Fibroblast of lung (primary cell): ENCODE results near the gene MTOR. TPM values are rescaled to one million over a fixed set of nuclear protein-coding genes. Genes with fewer than 3 reads are reported as not detected.

Experiments
- DNase-seq, 2 donors: peaks; one replicate each; pipeline versions ENCODE4 v3.0.0 to v3.0.0-alpha.2; 2010; ENCODE audit warnings: low read depth in 2 of 2
- H2AFZ ChIP-seq: 2 replicates; pipeline ENCODE4 v1.5.1; 2012; ENCODE audit warnings: low read length, control low read depth, inconsistent platforms
- H3K27ac ChIP-seq: 2 replicates; pipeline ENCODE4 v1.5.1; 2011; ENCODE audit warnings: low read length, control low read depth; ENCODE audit not compliant: insufficient read depth
- H3K27me3 ChIP-seq: 2 replicates; pipeline ENCODE4 v1.5.1; 2011; ENCODE audit warnings: mild to moderate bottlenecking, low read length; ENCODE audit not compliant: control insufficient read depth, insufficient read depth
- H3K36me3 ChIP-seq: 2 replicates; pipeline ENCODE4 v1.5.1; 2011; ENCODE audit warnings: low read length; ENCODE audit not compliant: control insufficient read depth, insufficient read depth
- H3K4me1 ChIP-seq: 2 replicates; pipeline ENCODE4 v1.5.1; 2011; ENCODE audit warnings: low read length; ENCODE audit not compliant: control insufficient read depth, insufficient read depth; ENCODE audit errors: extremely low read depth
- H3K4me2 ChIP-seq: 2 replicates; pipeline ENCODE4 v1.5.1; 2011; ENCODE audit warnings: low read length, control low read depth; ENCODE audit not compliant: insufficient read depth; ENCODE audit errors: extremely low read depth
- H3K4me3 ChIP-seq, 4 experiments: fragments of 200-600 bp in 1 of 4; sonication (generic) in 1 of 4; replicated peaks in 1 of 4; 2 replicates each; pipeline ENCODE4 v1.5.1; 2011 to 2016; ENCODE audit warnings: low read length in 4 of 4, low read depth in 3 of 4, mild to moderate bottlenecking in 3 of 4, control low read depth in 2 of 4, inconsistent platforms in 1 of 4, mixed read lengths in 1 of 4; ENCODE audit not compliant: insufficient read depth in 1 of 4; ENCODE audit errors: control extremely low read depth in 1 of 4
- H3K79me2 ChIP-seq: 2 replicates; pipeline ENCODE4 v1.5.1; 2012; ENCODE audit warnings: mild to moderate bottlenecking, low read length, inconsistent platforms; ENCODE audit not compliant: control insufficient read depth, insufficient read depth
- H3K9ac ChIP-seq: 2 replicates; pipeline ENCODE4 v1.5.1; 2011; ENCODE audit warnings: mild to moderate bottlenecking, low read length, control low read depth; ENCODE audit not compliant: insufficient read depth
- H3K9me3 ChIP-seq: 2 replicates; pipeline ENCODE4 v1.5.1; 2012; ENCODE audit warnings: low read depth, low read length; ENCODE audit not compliant: control insufficient read depth, insufficient read depth
- H4K20me1 ChIP-seq: 2 replicates; pipeline ENCODE4 v1.5.1; 2011; ENCODE audit warnings: low read length; ENCODE audit not compliant: control insufficient read depth, insufficient read depth; ENCODE audit errors: extremely low read depth
- EZH2 ChIP-seq: IDR thresholded peaks from 2 replicates; pipeline ENCODE4 v1.5.1; 2012; ENCODE audit warnings: low read length, control low read depth, mild to moderate bottlenecking; ENCODE audit errors: missing control alignments
- polyA plus RNA-seq, 2 donors: library from polyadenylated mRNA; depleted of rRNA in 1 of 2; stranded (reverse) in 1 of 2; unstranded in 1 of 2; fragments of >200 nt; gene quantifications; 2 replicates each; pipeline ENCODE4 v1.2.1, GENCODE V29; 2011 to 2012; ENCODE audit warnings: missing spikeins in 1 of 2
- total RNA-seq: library from RNA; depleted of rRNA; stranded (reverse); fragments of >200 nt; gene quantifications from 2 replicates; pipeline ENCODE4 v1.2.1, GENCODE V29; 2014
- TF ChIP-seq, protein P1 (sequence below), 2 donors: IDR thresholded peaks in 1 of 2; conservative IDR thresholded peaks in 1 of 2; 1 replicate in 1 of 2; 2 replicates in 1 of 2; pipeline ENCODE4 v1.5.1; 2011 to 2012; ENCODE audit warnings: low read length in 2 of 2, control low read depth in 1 of 2, inconsistent platforms in 1 of 2, low read depth in 1 of 2, mild to moderate bottlenecking in 1 of 2

Gene MTOR
- total and polyA plus RNA-seq, 2 donors (not counting 1 experiment from before 2014, with no cell fraction given): 20.2 to 36.2 TPM

GRCh38 chr1:11196945-11197344, 65.4 kb downstream of the MTOR start:
- Histone ChIP-seq H3K9ac (no peak overlapping the region), H3K36me3 (peaks cover 9% of the 10 kb centered on the region), H3K4me1 (no peaks in the 10 kb centered on the region), H2AFZ (no peak overlapping the region), H3K27me3 (no peaks in the 10 kb centered on the region), H4K20me1 (no peaks in the 10 kb centered on the region), H3K27ac (no peak overlapping the region), H3K9me3 (no peaks in the 10 kb centered on the region), H3K4me2 (no peak overlapping the region), H3K79me2 (no peaks in the 10 kb centered on the region), H3K4me3 (no peak overlapping the region)
- peak in 1 of 2 donors; percentile 29 for DNase-seq
- TF ChIP-seq, protein P1, sequence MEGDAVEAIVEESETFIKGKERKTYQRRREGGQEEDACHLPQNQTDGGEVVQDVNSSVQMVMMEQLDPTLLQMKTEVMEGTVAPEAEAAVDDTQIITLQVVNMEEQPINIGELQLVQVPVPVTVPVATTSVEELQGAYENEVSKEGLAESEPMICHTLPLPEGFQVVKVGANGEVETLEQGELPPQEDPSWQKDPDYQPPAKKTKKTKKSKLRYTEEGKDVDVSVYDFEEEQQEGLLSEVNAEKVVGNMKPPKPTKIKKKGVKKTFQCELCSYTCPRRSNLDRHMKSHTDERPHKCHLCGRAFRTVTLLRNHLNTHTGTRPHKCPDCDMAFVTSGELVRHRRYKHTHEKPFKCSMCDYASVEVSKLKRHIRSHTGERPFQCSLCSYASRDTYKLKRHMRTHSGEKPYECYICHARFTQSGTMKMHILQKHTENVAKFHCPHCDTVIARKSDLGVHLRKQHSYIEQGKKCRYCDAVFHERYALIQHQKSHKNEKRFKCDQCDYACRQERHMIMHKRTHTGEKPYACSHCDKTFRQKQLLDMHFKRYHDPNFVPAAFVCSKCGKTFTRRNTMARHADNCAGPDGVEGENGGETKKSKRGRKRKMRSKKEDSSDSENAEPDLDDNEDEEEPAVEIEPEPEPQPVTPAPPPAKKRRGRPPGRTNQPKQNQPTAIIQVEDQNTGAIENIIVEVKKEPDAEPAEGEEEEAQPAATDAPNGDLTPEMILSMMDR (conservative IDR thresholded peaks at IDR 0.05 in 1 of 2, IDR thresholded peaks at IDR 0.05 in 1 of 2; ENCODE audit: low read depth in 1 of 2, low read length in 2 of 2): no peak
- no peak for TF ChIP-seq EZH2

- Histone ChIP-seq H3K27me3 (no peaks in the 10 kb centered on the region), H3K79me2 (no peaks in the 10 kb centered on the region), H2AFZ (no peak overlapping the region), H3K4me3 (no peak overlapping the region), H3K36me3 (peaks cover 12% of the 10 kb centered on the region), H4K20me1 (no peaks in the 10 kb centered on the region), H3K4me2 (no peak overlapping the region), H3K9ac (no peak overlapping the region), H3K9me3 (no peaks in the 10 kb centered on the region), H3K27ac (no peak overlapping the region), H3K4me1 (no peaks in the 10 kb centered on the region)
- no peak for DNase-seq
- TF ChIP-seq, protein P1 (conservative IDR thresholded peaks at IDR 0.05 in 1 of 2, IDR thresholded peaks at IDR 0.05 in 1 of 2; ENCODE audit: low read depth in 1 of 2, low read length in 2 of 2): no peak
- TF ChIP-seq EZH2: no peak
Measured at GRCh38 chr1:11194407-11195176, 67.8 kb downstream of the MTOR start.

DNA sequence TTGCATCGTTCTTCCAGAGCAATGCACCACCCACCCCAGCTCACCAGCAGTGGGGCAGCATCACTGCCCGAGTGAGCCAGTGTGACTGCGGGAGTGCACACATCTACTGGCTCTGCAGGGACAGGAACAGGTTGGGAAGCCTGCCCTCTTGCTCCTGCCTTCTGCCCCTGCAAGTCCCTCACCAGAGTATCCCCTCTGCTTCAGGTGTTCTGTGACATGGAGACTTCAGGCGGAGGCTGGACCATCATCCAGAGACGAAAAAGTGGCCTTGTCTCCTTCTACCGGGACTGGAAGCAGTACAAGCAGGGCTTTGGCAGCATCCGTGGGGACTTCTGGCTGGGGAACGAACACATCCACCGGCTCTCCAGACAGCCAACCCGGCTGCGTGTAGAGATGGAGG, 69.0 kb downstream of the MTOR start:
- Histone ChIP-seq H4K20me1 (no peaks in the 10 kb centered on the region), H3K27me3 (no peaks in the 10 kb centered on the region), H2AFZ (no peak overlapping the region), H3K4me1 (no peaks in the 10 kb centered on the region), H3K36me3 (peaks cover 7% of the 10 kb centered on the region), H3K79me2 (no peaks in the 10 kb centered on the region), H3K4me3 (no peak overlapping the region), H3K9ac (no peak overlapping the region), H3K4me2 (no peak overlapping the region), H3K27ac (no peak overlapping the region), H3K9me3 (no peaks in the 10 kb centered on the region)
- TF ChIP-seq, protein P1 (conservative IDR thresholded peaks at IDR 0.05 in 1 of 2, IDR thresholded peaks at IDR 0.05 in 1 of 2; ENCODE audit: low read depth in 1 of 2, low read length in 2 of 2): no peak
- TF ChIP-seq EZH2: no peak
- DNase-seq: no peak
